SK-N-SH (cell line): ENCODE results near the gene AACS. TPM values are rescaled to one million over a fixed set of nuclear protein-coding genes. Genes with fewer than 3 reads are reported as not detected.

ENCODE experiments used
- CTCF ChIA-PET: fragments of 300-600, 350-600 bp; formaldehyde crosslinking; extraction: SDS; loops from one replicate; lab custom pipeline; 2021; lab: Yijun Ruan, JAX
- POLR2A ChIA-PET: fragments of 350-600 bp; sonication (Branson Sonifier 250); formaldehyde crosslinking; extraction: SDS; loops from one replicate; lab custom pipeline; 2020; ENCODE audit warnings: antibody characterized with exemption, inconsistent platforms; lab: Yijun Ruan, JAX
- DNase-seq: peaks from one replicate; pipeline ENCODE4 v3.0.0; 2012
- H2AFZ ChIP-seq: fragments of 200-600 bp; sonication (generic); 2 replicates; pipeline ENCODE4 v1.8.1; 2016; ENCODE audit warnings: antibody characterized with exemption, mild to moderate bottlenecking, low read depth
- H3F3A ChIP-seq: fragments of 200-600 bp; sonication (generic); replicated peaks from 2 replicates; pipeline ENCODE3; 2016; ENCODE audit warnings: antibody characterized with exemption, mild to moderate bottlenecking; ENCODE audit not compliant: insufficient read depth
- H3K27ac ChIP-seq, 2 experiments: fragments of 200-500 bp in 1 of 2; fragments of 200-600 bp in 1 of 2; sonication (Bioruptor generic) in 1 of 2; sonication (generic), shearing (Covaris generic) in 1 of 2; 2 replicates each; pipeline versions ENCODE4 v1.5.1 to v1.6.1; 2014 to 2016; ENCODE audit warnings: low read depth in 2 of 2, inconsistent platforms in 1 of 2, low read length in 1 of 2, mild to moderate bottlenecking in 1 of 2, mixed read lengths in 1 of 2
- H3K27me3 ChIP-seq: fragments of 200-600 bp; sonication (generic), shearing (Covaris generic); 2 replicates; pipeline ENCODE4 v1.6.1; 2016; ENCODE audit warnings: mixed run types; ENCODE audit not compliant: insufficient read depth
- H3K36me3 ChIP-seq, 2 experiments: fragments of 200-500 bp in 1 of 2; fragments of 200-600 bp in 1 of 2; sonication (Bioruptor generic) in 1 of 2; sonication (generic) in 1 of 2; replicated peaks in 1 of 2; 2 replicates each; pipeline versions ENCODE3 to v1.5.1; 2014 to 2016; ENCODE audit warnings: low read length in 1 of 2, mild to moderate bottlenecking in 1 of 2; ENCODE audit not compliant: insufficient read depth in 2 of 2, control insufficient read depth in 1 of 2
- H3K4me1 ChIP-seq, 2 experiments: fragments of 200-500 bp in 1 of 2; fragments of 200-600 bp in 1 of 2; sonication (Bioruptor generic) in 1 of 2; sonication (generic), shearing (Covaris generic) in 1 of 2; 2 replicates each; pipeline versions ENCODE4 v1.5.1 to v1.6.1; 2014 to 2016; ENCODE audit warnings: low read depth in 1 of 2, low read length in 1 of 2, mixed run types in 1 of 2; ENCODE audit not compliant: insufficient read depth in 2 of 2, control insufficient read depth in 1 of 2
- H3K4me2 ChIP-seq: fragments of 200-600 bp; sonication (generic), shearing (Covaris generic); 2 replicates; pipeline ENCODE4 v1.6.1; 2017; ENCODE audit warnings: mixed run types
- H3K4me3 ChIP-seq, 2 experiments: fragments of 200-500 bp in 1 of 2; fragments of 200-600 bp in 1 of 2; sonication (Bioruptor generic) in 1 of 2; sonication (generic), shearing (Covaris generic) in 1 of 2; 2 replicates each; pipeline versions ENCODE4 v1.5.1 to v1.8.1; 2014 to 2016; ENCODE audit warnings: low read depth in 2 of 2, inconsistent platforms in 1 of 2, low read length in 1 of 2, mild to moderate bottlenecking in 1 of 2, mixed read lengths in 1 of 2, moderate library complexity in 1 of 2
- H3K79me2 ChIP-seq: fragments of 200-600 bp; sonication (generic); 2 replicates; pipeline ENCODE4 v1.8.1; 2017; ENCODE audit warnings: mild to moderate bottlenecking; ENCODE audit not compliant: insufficient read depth
- H3K9ac ChIP-seq: fragments of 200-600 bp; sonication (generic); 2 replicates; pipeline ENCODE4 v1.6.1; 2017; ENCODE audit warnings: mixed run types
- H3K9me2 ChIP-seq: fragments of 200-600 bp; sonication (generic); 2 replicates; pipeline ENCODE4 v1.6.1; 2017; ENCODE audit warnings: mixed run types
- H3K9me3 ChIP-seq: fragments of 200-600 bp; sonication (generic); 2 replicates; pipeline ENCODE4 v1.6.1; 2017; ENCODE audit warnings: mixed run types, mild to moderate bottlenecking, moderate library complexity
- H4K20me1 ChIP-seq: fragments of 200-600 bp; sonication (generic); 2 replicates; pipeline ENCODE4 v1.6.1; 2017; ENCODE audit warnings: mild to moderate bottlenecking, mixed run types; ENCODE audit not compliant: insufficient read depth
- CTCF ChIP-seq: fragments of 200-600 bp; sonication (generic); IDR thresholded peaks from 2 replicates; pipeline ENCODE4 v1.6.1; 2017; ENCODE audit warnings: antibody characterized with exemption, mild to moderate bottlenecking, moderate library complexity
- ELF1 ChIP-seq: IDR thresholded peaks from 2 replicates; pipeline ENCODE4 v1.4.0; 2012
- EP300 ChIP-seq, 2 experiments: IDR thresholded peaks; 2 replicates each; pipeline versions ENCODE4 v1.4.0 to v1.6.1; 2012; ENCODE audit warnings: borderline replicate concordance in 1 of 2, low read depth in 1 of 2, low read length in 1 of 2
- FOSL2 ChIP-seq: IDR thresholded peaks from 2 replicates; pipeline ENCODE4 v1.4.0; 2012; ENCODE audit warnings: low read depth, mild to moderate bottlenecking, moderate library complexity, borderline replicate concordance
- FOXJ3 ChIP-seq: sonication (generic); formaldehyde crosslinking; IDR thresholded peaks from 2 replicates; pipeline ENCODE4 v1.5.1; 2020; ENCODE audit warnings: mild to moderate bottlenecking, missing genetic modification reagents
- FOXM1 ChIP-seq: IDR thresholded peaks from 2 replicates; pipeline ENCODE4 v1.4.0; 2012; ENCODE audit warnings: low read depth, mild to moderate bottlenecking
- GABPA ChIP-seq: IDR thresholded peaks from 2 replicates; pipeline ENCODE4 v1.4.0; 2012; ENCODE audit warnings: low read depth, mild to moderate bottlenecking
- JUND ChIP-seq: IDR thresholded peaks from 2 replicates; pipeline ENCODE4 v1.4.0; 2012
- NRF1 ChIP-seq: IDR thresholded peaks from 2 replicates; pipeline ENCODE4 v1.6.1; 2012; ENCODE audit warnings: low read depth, mild to moderate bottlenecking, low read length
- RXRA ChIP-seq: IDR thresholded peaks from 2 replicates; pipeline ENCODE4 v1.4.0; 2012; ENCODE audit warnings: low read depth, mild to moderate bottlenecking, borderline replicate concordance
- SMC3 ChIP-seq: IDR thresholded peaks from 2 replicates; pipeline ENCODE4 v1.6.1; 2012; ENCODE audit warnings: low read depth, low read length, improper control_type of control experiment
- TCF12 ChIP-seq: IDR thresholded peaks from 2 replicates; pipeline ENCODE4 v1.4.0; 2012
- YY1 ChIP-seq: IDR thresholded peaks from 2 replicates; pipeline ENCODE4 v1.4.0; 2012; ENCODE audit warnings: low read depth, mild to moderate bottlenecking
- WGBS: methylation state at CpG from one replicate; pipeline ENCODE4 v1.1.6; 2017; ENCODE audit warnings: low lambda C conversion rate; 5-methylcytosine and 5-hydroxymethylcytosine counted together
- polyA plus RNA-seq, 3 experiments: library from polyadenylated mRNA; depleted of rRNA; stranded (reverse); fragments of >200 nt; gene quantifications; 2 replicates each; pipeline ENCODE4 v1.2.3, GENCODE V29; 2012
- TF ChIP-seq, protein P1 (sequence below): IDR thresholded peaks from 2 replicates; pipeline ENCODE4; 2012

AACS gene
- polyA plus RNA-seq, 1 of the 3 experiments (the other 2 are of a cell fraction): 17.3 TPM

DNA sequence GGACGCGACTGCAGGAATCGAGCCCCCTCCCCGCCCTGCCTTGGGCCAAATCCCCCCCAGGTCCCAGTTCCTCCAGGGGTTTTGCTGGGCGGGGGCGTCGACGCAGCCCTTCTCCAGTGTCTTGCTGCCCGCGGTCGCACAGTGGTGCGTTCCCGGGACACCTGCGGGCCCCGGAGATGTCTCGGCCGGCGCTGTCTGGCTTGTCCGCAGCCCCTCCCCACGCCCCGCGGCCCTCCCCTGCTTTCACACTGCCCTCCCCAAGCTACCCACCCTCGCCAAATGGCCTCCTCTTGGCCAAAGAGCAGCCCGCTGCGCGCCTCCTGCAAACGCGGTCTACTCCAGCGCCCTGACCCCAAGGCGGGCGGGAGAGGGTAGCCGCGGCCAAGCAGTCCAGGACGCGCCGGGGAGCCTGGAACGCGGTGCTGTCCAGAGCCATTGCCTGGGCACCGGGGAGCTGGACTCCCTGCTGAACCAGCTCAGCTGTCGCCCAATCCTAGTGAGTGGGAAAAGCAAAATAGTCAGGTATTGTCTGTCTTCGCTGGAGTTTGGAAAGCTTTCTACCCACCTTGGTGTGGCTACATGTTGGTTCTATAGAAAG lies 122.0 kb downstream of the AACS start:
- peaks cover 53% of the 10 kb centered on the region for H3K27me3 ChIP-seq
- no peaks in the 10 kb centered on the region; a peak in 1 of 4 replicates for H3K4me1 ChIP-seq
- ChIA-PET CTCF (interaction anchor here (0.9 to 2.6 kb wide), 3 partner anchors 16 to 281 kb away, joined by 3 to 11 read pairs (median 4); no protein-coding TSS in a partner anchor), POLR2A (no interaction called here)
- H2AFZ ChIP-seq: no peak overlapping the region
- DNase-seq: no peak
- H3K9me2 ChIP-seq: no peaks in the 10 kb centered on the region
- H3K79me2 ChIP-seq: no peaks in the 10 kb centered on the region
- 4% methylated on average over 24 of the region's 41 CpGs for WGBS
- no peaks in the 10 kb centered on the region for H3K36me3 ChIP-seq
- H3K4me3 ChIP-seq: peak overlapping the region in 1 of 2 experiments; percentile 43; a peak in 2 of 4 replicates
- H3K4me2 ChIP-seq: peak overlapping the region; percentile 62; the same call in 1 of the 2 replicates
- no peaks in the 10 kb centered on the region; the same call in 1 of the 2 replicates for H4K20me1 ChIP-seq
- no peak overlapping the region for H3K27ac ChIP-seq
- TF ChIP-seq CTCF (no peak), EP300 (IDR thresholded peaks at IDR 0.05; ENCODE audit: borderline replicate concordance in 1 of 2, low read depth in 1 of 2, low read length in 1 of 2) (no peak), FOXM1 (no peak), FOXJ3 (no peak), TCF12 (no peak), JUND (no peak), YY1 (no peak), NRF1 (no peak), RXRA (no peak), SMC3 (no peak), GABPA (no peak), ELF1 (no peak), FOSL2 (no peak)
- TF ChIP-seq, protein P1, sequence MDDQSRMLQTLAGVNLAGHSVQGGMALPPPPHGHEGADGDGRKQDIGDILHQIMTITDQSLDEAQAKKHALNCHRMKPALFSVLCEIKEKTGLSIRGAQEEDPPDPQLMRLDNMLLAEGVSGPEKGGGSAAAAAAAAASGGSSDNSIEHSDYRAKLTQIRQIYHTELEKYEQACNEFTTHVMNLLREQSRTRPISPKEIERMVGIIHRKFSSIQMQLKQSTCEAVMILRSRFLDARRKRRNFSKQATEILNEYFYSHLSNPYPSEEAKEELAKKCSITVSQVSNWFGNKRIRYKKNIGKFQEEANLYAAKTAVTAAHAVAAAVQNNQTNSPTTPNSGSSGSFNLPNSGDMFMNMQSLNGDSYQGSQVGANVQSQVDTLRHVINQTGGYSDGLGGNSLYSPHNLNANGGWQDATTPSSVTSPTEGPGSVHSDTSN: no peak
- H3F3A ChIP-seq: peaks cover 3% of the 10 kb centered on the region
- H3K9ac ChIP-seq: no peak overlapping the region
- no peaks in the 10 kb centered on the region for H3K9me3 ChIP-seq
